Skeletal muscle tissue (tissue), 4 donors: Measurements from ENCODE around the gene LMNA. TPM values are rescaled to one million over a fixed set of nuclear protein-coding genes. Genes with fewer than 3 reads are reported as not detected.
A peak's percentile ranks its signal among the peaks of the same experiment; 100 is the strongest.

Source experiments
- H3K27ac ChIP-seq: one replicate; pipeline ENCODE4 v1.7.0; 2013; ENCODE audit warnings: mild to moderate bottlenecking, low read depth, low read length, inconsistent platforms
- H3K27me3 ChIP-seq, 3 donors: one replicate each; pipeline ENCODE4 v1.7.0; 2013; ENCODE audit warnings: low read length in 3 of 3; ENCODE audit not compliant: control insufficient read depth in 3 of 3, insufficient read depth in 3 of 3
- H3K36me3 ChIP-seq, 3 donors: one replicate each; pipeline ENCODE4 v1.7.0; 2013; ENCODE audit warnings: low read length in 3 of 3; ENCODE audit not compliant: control insufficient read depth in 3 of 3, insufficient read depth in 3 of 3
- H3K4me1 ChIP-seq, 3 donors: one replicate each; pipeline ENCODE4 v1.7.0; 2013; ENCODE audit warnings: low read length in 3 of 3, mild to moderate bottlenecking in 3 of 3; ENCODE audit not compliant: control insufficient read depth in 3 of 3, insufficient read depth in 3 of 3
- H3K4me3 ChIP-seq, 3 donors: one replicate each; pipeline ENCODE4 v1.7.0; 2013; ENCODE audit warnings: low read length in 3 of 3
- H3K9ac ChIP-seq, 3 donors: one replicate each; pipeline ENCODE4 v1.7.0; 2013; ENCODE audit warnings: low read length in 3 of 3, mild to moderate bottlenecking in 3 of 3, moderate library complexity in 2 of 3, low read depth in 1 of 3
- H3K9me3 ChIP-seq, 3 donors: one replicate each; pipeline ENCODE4 v1.7.0; 2013; ENCODE audit warnings: low read length in 3 of 3; ENCODE audit not compliant: control insufficient read depth in 3 of 3
- total RNA-seq: library from RNA; depleted of rRNA; stranded (reverse); fragments of >200 nt; gene quantifications from one replicate; pipeline ENCODE4 v1.2.3, GENCODE V29; 2014
- donor health status: Osteomylitis.

Gene LMNA
- total RNA-seq, 1 donor from 2014 or later, result 399 TPM

GRCh38 chr1:156160000-156160742 lies 45.7 kb downstream of the LMNA start:
- peak overlapping the region; percentile 74 to 91 (median 85) for H3K4me3 ChIP-seq
- H3K9ac ChIP-seq, result peak overlapping the region; percentile 69 to 97 (median 95)
- peak overlapping the region; percentile 92 for H3K27ac ChIP-seq
- H3K36me3 ChIP-seq, result no peaks in the 10 kb centered on the region
- no peaks in the 10 kb centered on the region for H3K9me3 ChIP-seq
- H3K4me1 ChIP-seq, result peaks cover 11 to 27% (median 18%) of the 10 kb centered on the region in 3 donors
- H3K27me3 ChIP-seq, result no peaks in the 10 kb centered on the region

- peak overlapping the region; percentile 92 for H3K27ac ChIP-seq
- H3K9ac ChIP-seq, result peak overlapping the region; percentile 69 to 97 (median 95)
- no peaks in the 10 kb centered on the region for H3K27me3 ChIP-seq
- H3K36me3 ChIP-seq, result no peaks in the 10 kb centered on the region
- H3K4me1 ChIP-seq, result peaks cover 11 to 27% (median 18%) of the 10 kb centered on the region in 3 donors
- no peaks in the 10 kb centered on the region for H3K9me3 ChIP-seq
- H3K4me3 ChIP-seq, result peak overlapping the region; percentile 74 to 91 (median 85)
These were observed 46.2 kb downstream of the LMNA start for GRCh38 chr1:156160743-156161171.

GRCh38 chr1:156162430-156163037 lies 48.0 kb downstream of the LMNA start:
- Histone ChIP-seq H3K9ac (peak overlapping the region in 1 of 3 donors; percentile 23), H3K4me3 (no peak overlapping the region), H3K4me1 (peaks cover 11 to 23% (median 18%) of the 10 kb centered on the region in 3 donors), H3K27ac (peak overlapping the region; percentile 93), H3K27me3 (no peaks in the 10 kb centered on the region), H3K9me3 (no peaks in the 10 kb centered on the region), H3K36me3 (no peaks in the 10 kb centered on the region)

GRCh38 chr1:156163712-156164111 lies 49.2 kb downstream of the LMNA start:
- H3K9ac ChIP-seq, result no peak overlapping the region
- H3K27me3 ChIP-seq, result no peaks in the 10 kb centered on the region
- H3K36me3 ChIP-seq, result no peaks in the 10 kb centered on the region
- H3K27ac ChIP-seq, result no peak overlapping the region
- H3K4me1 ChIP-seq, result peaks cover 11 to 23% (median 18%) of the 10 kb centered on the region in 3 donors
- H3K9me3 ChIP-seq, result no peaks in the 10 kb centered on the region
- H3K4me3 ChIP-seq, result no peak overlapping the region

- Histone ChIP-seq H3K4me3 (no peak overlapping the region), H3K27me3 (no peaks in the 10 kb centered on the region), H3K9me3 (no peaks in the 10 kb centered on the region), H3K4me1 (peaks cover 11 to 23% (median 18%) of the 10 kb centered on the region in 3 donors), H3K9ac (no peak overlapping the region), H3K27ac (no peak overlapping the region), H3K36me3 (no peaks in the 10 kb centered on the region)
These were observed 49.8 kb downstream of the LMNA start for GRCh38 chr1:156164125-156164831.

GRCh38 chr1:156165083-156165482 lies 50.6 kb downstream of the LMNA start:
- Histone ChIP-seq H3K9me3 (no peaks in the 10 kb centered on the region), H3K36me3 (no peaks in the 10 kb centered on the region), H3K27ac (no peak overlapping the region), H3K4me1 (peaks cover 11 to 20% (median 15%) of the 10 kb centered on the region in 3 donors), H3K27me3 (no peaks in the 10 kb centered on the region), H3K9ac (no peak overlapping the region), H3K4me3 (no peak overlapping the region)

GRCh38 chr1:156167536-156167935 lies 53.0 kb downstream of the LMNA start:
- H3K4me1 ChIP-seq, result peaks cover 0 to under 1% (median 0%) of the 10 kb centered on the region in 3 donors
- peaks cover 0 to under 1% (median 0%) of the 10 kb centered on the region in 3 donors for H3K36me3 ChIP-seq
- H3K27me3 ChIP-seq, result no peaks in the 10 kb centered on the region
- no peak overlapping the region for H3K27ac ChIP-seq
- no peak overlapping the region for H3K4me3 ChIP-seq
- no peaks in the 10 kb centered on the region for H3K9me3 ChIP-seq
- H3K9ac ChIP-seq, result no peak overlapping the region

GRCh38 chr1:156172696-156173470 lies 58.4 kb downstream of the LMNA start:
- H3K9ac ChIP-seq, result no peak overlapping the region
- H3K27ac ChIP-seq, result no peak overlapping the region
- H3K9me3 ChIP-seq, result no peaks in the 10 kb centered on the region
- H3K4me1 ChIP-seq, result no peaks in the 10 kb centered on the region
- H3K36me3 ChIP-seq, result peaks cover 4 to 16% (median 6%) of the 10 kb centered on the region in 3 donors
- H3K27me3 ChIP-seq, result no peaks in the 10 kb centered on the region
- H3K4me3 ChIP-seq, result no peak overlapping the region

- Histone ChIP-seq H3K4me3 (no peak overlapping the region), H3K9me3 (no peaks in the 10 kb centered on the region), H3K27me3 (no peaks in the 10 kb centered on the region), H3K9ac (no peak overlapping the region), H3K36me3 (peaks cover 4 to 16% (median 6%) of the 10 kb centered on the region in 3 donors), H3K4me1 (no peaks in the 10 kb centered on the region), H3K27ac (no peak overlapping the region)
These were observed 62.2 kb downstream of the LMNA start for GRCh38 chr1:156176610-156177210.
